IMR-90 (cell line): ENCODE results near the gene CAMTA1. TPM values are rescaled to one million over a fixed set of nuclear protein-coding genes. Genes with fewer than 3 reads are reported as not detected.

Experiments
- ATAC-seq: fragments of 200-7000 bp; cut with Tn5 transposase; 2 replicates; pipeline ENCODE4 v1.9.1; 2020; ENCODE audit warnings: low read depth, mild to moderate bottlenecking, moderate library complexity
- BruUV-seq: library from RNA; stranded (reverse); fragments of 400-500 nt; replicated peaks from 2 replicates; lab custom pipeline; 2021; lab: Mats Ljungman, UMichigan
- CTCF ChIA-PET: fragments of 300-600 bp; formaldehyde crosslinking; extraction: SDS; loops from one replicate; lab custom pipeline; 2021; ENCODE audit warnings: antibody characterized with exemption; lab: Yijun Ruan, JAX
- POLR2A ChIA-PET: fragments of 300-600 bp; sonication (Branson Sonifier 250); formaldehyde crosslinking; loops from one replicate; lab custom pipeline; 2022; ENCODE audit warnings: antibody characterized with exemption; ENCODE audit not compliant: unreplicated experiment; lab: Charles Lee
- DNase-seq: peaks from one replicate; pipeline ENCODE4 v3.0.0; 2013
- H2AFZ ChIP-seq: replicated peaks from 2 replicates; pipeline ENCODE3; 2013; ENCODE audit warnings: low read length, mild to moderate bottlenecking; ENCODE audit not compliant: poor library complexity
- H2AK5ac ChIP-seq: 2 replicates; pipeline ENCODE4 v1.6.1; 2013; ENCODE audit warnings: low read depth, low read length, inconsistent platforms
- H2AK9ac ChIP-seq: replicated peaks from 2 replicates; pipeline ENCODE3; 2013; ENCODE audit warnings: mild to moderate bottlenecking, low read depth, low read length, moderate library complexity; ENCODE audit not compliant: poor library complexity
- H2BK120ac ChIP-seq: 2 replicates; pipeline ENCODE4 v1.6.1; 2013; ENCODE audit warnings: low read depth, low read length, inconsistent platforms
- H2BK15ac ChIP-seq: 3 replicates; pipeline ENCODE4 v1.6.1; 2013; ENCODE audit warnings: low read depth, low read length, inconsistent platforms
- H2BK20ac ChIP-seq: 2 replicates; pipeline ENCODE4 v1.6.1; 2013; ENCODE audit warnings: low read depth, mild to moderate bottlenecking, inconsistent platforms, low read length, moderate library complexity
- H2BK5ac ChIP-seq: 2 replicates; pipeline ENCODE4 v1.6.1; 2013; ENCODE audit warnings: mild to moderate bottlenecking, low read depth, low read length, inconsistent platforms; ENCODE audit not compliant: poor library complexity, severe bottlenecking
- H3K14ac ChIP-seq: replicated peaks from 2 replicates; pipeline ENCODE4 v1.6.1; 2013; ENCODE audit warnings: low read depth, low read length, inconsistent platforms
- H3K18ac ChIP-seq: 2 replicates; pipeline ENCODE4 v1.6.1; 2013; ENCODE audit warnings: low read depth, low read length, control low read depth
- H3K23ac ChIP-seq: 2 replicates; pipeline ENCODE4 v1.6.1; 2013; ENCODE audit warnings: low read depth, low read length, inconsistent platforms
- H3K27ac ChIP-seq: 2 replicates; pipeline ENCODE4 v1.5.1; 2013; ENCODE audit warnings: mild to moderate bottlenecking, control low read depth, low read length; ENCODE audit not compliant: insufficient read depth
- H3K27me3 ChIP-seq: 2 replicates; pipeline ENCODE4 v1.6.1; 2013; ENCODE audit warnings: low read length; ENCODE audit not compliant: control insufficient read depth, insufficient read depth
- H3K36me3 ChIP-seq: 2 replicates; pipeline ENCODE4 v1.6.1; 2013; ENCODE audit warnings: low read length, mixed read lengths; ENCODE audit not compliant: control insufficient read depth, insufficient read depth
- H3K4ac ChIP-seq: 2 replicates; pipeline ENCODE4 v1.6.1; 2013; ENCODE audit warnings: low read depth, low read length, inconsistent platforms
- H3K4me1 ChIP-seq: 2 replicates; pipeline ENCODE4 v1.6.1; 2013; ENCODE audit warnings: low read length, mixed read lengths; ENCODE audit not compliant: control insufficient read depth, insufficient read depth
- H3K4me2 ChIP-seq: 2 replicates; pipeline ENCODE4 v1.6.1; 2013; ENCODE audit warnings: low read depth, mild to moderate bottlenecking, control low read depth, low read length, moderate library complexity
- H3K4me3 ChIP-seq: 2 replicates; pipeline ENCODE4 v1.5.1; 2013; ENCODE audit warnings: low read depth, mild to moderate bottlenecking, control low read depth, low read length, moderate library complexity; ENCODE audit not compliant: insufficient read depth
- H3K56ac ChIP-seq: 2 replicates; pipeline ENCODE4 v1.6.1; 2013; ENCODE audit warnings: low read length, inconsistent platforms; ENCODE audit not compliant: insufficient read depth; ENCODE audit errors: extremely low read depth
- H3K79me1 ChIP-seq, 2 experiments: 2 replicates each; pipeline ENCODE4 v1.6.1; 2013; ENCODE audit warnings: low read length in 2 of 2, inconsistent platforms in 1 of 2, low read depth in 1 of 2
- H3K9ac ChIP-seq: 2 replicates; pipeline ENCODE4 v1.6.1; 2013; ENCODE audit warnings: low read depth, low read length, control low read depth
- H3K9me1 ChIP-seq: 2 replicates; pipeline ENCODE4 v1.6.1; 2013; ENCODE audit warnings: low read length, inconsistent platforms; ENCODE audit not compliant: insufficient read depth
- H3K9me3 ChIP-seq: 2 replicates; pipeline ENCODE4 v1.6.1; 2013; ENCODE audit warnings: low read length; ENCODE audit not compliant: control insufficient read depth, insufficient read depth
- H4K20me1 ChIP-seq: 2 replicates; pipeline ENCODE4 v1.6.1; 2013; ENCODE audit warnings: low read length, inconsistent platforms; ENCODE audit not compliant: insufficient read depth
- H4K5ac ChIP-seq: 2 replicates; pipeline ENCODE4 v1.6.1; 2013; ENCODE audit warnings: mild to moderate bottlenecking, low read depth, low read length, control low read depth
- H4K8ac ChIP-seq, 2 experiments: 2 replicates each; pipeline ENCODE4 v1.6.1; 2013; ENCODE audit warnings: low read depth in 2 of 2, low read length in 2 of 2, control low read depth in 1 of 2, inconsistent platforms in 1 of 2
- H4K91ac ChIP-seq: 2 replicates; pipeline ENCODE4 v1.6.1; 2013; ENCODE audit warnings: low read depth, low read length, inconsistent platforms; ENCODE audit not compliant: insufficient read depth
- BHLHE40 ChIP-seq: fragments of 150-350 bp; IDR thresholded peaks from 2 replicates; pipeline ENCODE4 v1.6.1; 2016; ENCODE audit warnings: mild to moderate bottlenecking, low read depth, low read length
- CEBPB ChIP-seq: IDR thresholded peaks from 2 replicates; pipeline ENCODE4 v1.6.1; 2012; ENCODE audit warnings: low read depth, low read length, improper control_type of control experiment
- CHD1 ChIP-seq: IDR thresholded peaks from 2 replicates; pipeline ENCODE4 v1.6.1; 2012; ENCODE audit warnings: low read depth, low read length, improper control_type of control experiment
- ELK1 ChIP-seq: fragments of 150-350 bp; IDR thresholded peaks from 2 replicates; pipeline ENCODE4 v1.6.1; 2016; ENCODE audit warnings: low read depth, mild to moderate bottlenecking, low read length, moderate library complexity, borderline replicate concordance
- FOS ChIP-seq: fragments of 150-350 bp; IDR thresholded peaks from 2 replicates; pipeline ENCODE4 v1.6.1; 2016; ENCODE audit warnings: low read depth, low read length
- MAFK ChIP-seq: IDR thresholded peaks from 2 replicates; pipeline ENCODE4 v1.6.1; 2012; ENCODE audit warnings: low read depth, low read length, improper control_type of control experiment
- MAZ ChIP-seq: IDR thresholded peaks from 2 replicates; pipeline ENCODE4 v1.6.1; 2012; ENCODE audit warnings: low read depth, mild to moderate bottlenecking, low read length, improper control_type of control experiment, moderate library complexity, borderline replicate concordance
- MXI1 ChIP-seq: IDR thresholded peaks from 2 replicates; pipeline ENCODE4 v1.6.1; 2012; ENCODE audit warnings: low read depth, mild to moderate bottlenecking, low read length, moderate library complexity, borderline replicate concordance
- RAD21 ChIP-seq: IDR thresholded peaks from 2 replicates; pipeline ENCODE4 v1.6.1; 2012; ENCODE audit warnings: low read length, improper control_type of control experiment
- RCOR1 ChIP-seq: IDR thresholded peaks from 2 replicates; pipeline ENCODE4 v1.6.1; 2012; ENCODE audit warnings: mild to moderate bottlenecking, low read length, improper control_type of control experiment; ENCODE audit not compliant: insufficient replicate concordance
- RFX5 ChIP-seq: IDR thresholded peaks from 2 replicates; pipeline ENCODE4 v1.8.0; 2012; ENCODE audit warnings: low read depth, mild to moderate bottlenecking, low read length, moderate library complexity
- SMC3 ChIP-seq: fragments of 150-350 bp; IDR thresholded peaks from 2 replicates; pipeline ENCODE4 v1.6.1; 2016; ENCODE audit warnings: low read depth, mild to moderate bottlenecking, antibody characterized with exemption, low read length, moderate library complexity
- USF2 ChIP-seq: fragments of 150-350 bp; IDR thresholded peaks from 2 replicates; pipeline ENCODE4 v1.6.1; 2017; ENCODE audit warnings: mild to moderate bottlenecking, antibody characterized with exemption, low read length, low read depth
- WGBS, 2 experiments: methylation state at CpG; one replicate each; pipeline versions ENCODE4 v1.1.5 to v1.1.7; 2013; ENCODE audit warnings: missing lambda C conversion rate in 2 of 2; ENCODE audit not compliant: insufficient read length in 1 of 2; ENCODE audit errors: extremely low coverage in 2 of 2; 5-methylcytosine and 5-hydroxymethylcytosine counted together
- dilution Hi-C: fragments of 300-500 bp; cut with HindIII; formaldehyde crosslinking; loops from one replicate; pipeline ENCODE4 v1.14.3; 2018; ENCODE audit warnings: low sequenced_read_pairs; ENCODE audit not compliant: unreplicated experiment
- in situ Hi-C: fragments of 300-500 bp; cut with MboI; formaldehyde crosslinking; loops from 3 replicates; pipeline ENCODE4 v1.14.3; 2019; ENCODE audit warnings: low sequenced_read_pairs, inconsistent platforms, mixed read lengths
- intact Hi-C: fragments of 100-400 bp; cut with micrococcal nuclease; formaldehyde crosslinking; loops from 2 replicates; pipeline ENCODE4 v1.10.0; 2022
- polyA plus RNA-seq, 3 experiments: library from polyadenylated mRNA; depleted of rRNA; stranded (reverse); fragments of >200 nt; gene quantifications; 2 replicates each; pipeline ENCODE4 v1.2.3, GENCODE V29; 2012; ENCODE audit warnings: low replicate concordance in 1 of 3
- total RNA-seq: library from RNA; depleted of rRNA; stranded (reverse); fragments of >200 nt; gene quantifications from 2 replicates; pipeline ENCODE4 v1.2.3, GENCODE V29; 2012

The CAMTA1 gene
- total and polyA plus RNA-seq, 2 of the 4 experiments (the other 2 are of a cell fraction), result 35.5 to 74.3 TPM

GRCh38 chr1:6899621-6900020, 114.4 kb downstream of the CAMTA1 start:
- H4K91ac ChIP-seq, result no peak overlapping the region
- H3K4me1 ChIP-seq, result peaks cover 2% of the 10 kb centered on the region; the same call in 1 of the 2 replicates
- no peak overlapping the region for H3K18ac ChIP-seq
- H3K36me3 ChIP-seq, result no peaks in the 10 kb centered on the region
- ChIA-PET CTCF (no interaction called here), POLR2A (no interaction called here)
- H3K27ac ChIP-seq, result no peak overlapping the region
- no CpG with 5 or more reads among the region's 4 CpGs for WGBS, 2 experiments
- no peak overlapping the region for H2BK120ac ChIP-seq
- H3K9ac ChIP-seq, result no peak overlapping the region
- H2AK9ac ChIP-seq, result no peak overlapping the region
- H3K14ac ChIP-seq, result no peak overlapping the region
- no peak overlapping the region for H2BK15ac ChIP-seq
- peaks cover 7% of the 10 kb centered on the region; the same call in 1 of the 2 replicates for H3K9me1 ChIP-seq
- H3K4ac ChIP-seq, result no peak overlapping the region
- no peak overlapping the region for H2BK5ac ChIP-seq
- intact Hi-C loops, result loop anchor here (10.0 kb wide), 2 partner anchors 315 to 445 kb away; no protein-coding TSS in a partner anchor
- H3K79me1 ChIP-seq, result no peaks in the 10 kb centered on the region; a peak in 1 of 4 replicates
- no TSS peak for BruUV-seq
- no peak overlapping the region for H4K8ac ChIP-seq
- no peak for TF ChIP-seq FOS
- no peak for TF ChIP-seq CEBPB
- TF ChIP-seq ELK1, result no peak
- TF ChIP-seq BHLHE40, result no peak
- no peak for TF ChIP-seq RCOR1
- TF ChIP-seq SMC3, result no peak
- TF ChIP-seq RAD21, result no peak
- no peak for TF ChIP-seq MAZ
- TF ChIP-seq MAFK, result no peak
- TF ChIP-seq MXI1, result no peak
- no peak for TF ChIP-seq CHD1
- TF ChIP-seq USF2, result no peak
- TF ChIP-seq RFX5, result no peak
- no peak overlapping the region for H3K56ac ChIP-seq
- DNase-seq (no peak), ATAC-seq (no peak)
- no peaks in the 10 kb centered on the region for H3K27me3 ChIP-seq
- no peak overlapping the region for H3K23ac ChIP-seq
- no peaks in the 10 kb centered on the region for H3K9me3 ChIP-seq
- H4K20me1 ChIP-seq, result no peaks in the 10 kb centered on the region
- no peak overlapping the region for H4K5ac ChIP-seq
- H3K4me2 ChIP-seq, result no peak overlapping the region
- H2BK20ac ChIP-seq, result no peak overlapping the region
- dilution Hi-C loops, result no loop called here
- H2AK5ac ChIP-seq, result no peak overlapping the region
- no peak overlapping the region for H3K4me3 ChIP-seq
- no peak overlapping the region for H2AFZ ChIP-seq
- in situ Hi-C loops, result loop anchor here (10.0 kb wide), 1 partner anchor 175 kb away; no protein-coding TSS in a partner anchor
